Activated T-cell treated with anti-CD3 and anti-CD28 coated beads for 4 hours (primary cell): Measurements from ENCODE around the gene METTL23.

Source experiments
- DNase-seq: peaks from one replicate; pipeline ENCODE4 v3.0.0-alpha.2; 2020

Gene METTL23

DNA sequence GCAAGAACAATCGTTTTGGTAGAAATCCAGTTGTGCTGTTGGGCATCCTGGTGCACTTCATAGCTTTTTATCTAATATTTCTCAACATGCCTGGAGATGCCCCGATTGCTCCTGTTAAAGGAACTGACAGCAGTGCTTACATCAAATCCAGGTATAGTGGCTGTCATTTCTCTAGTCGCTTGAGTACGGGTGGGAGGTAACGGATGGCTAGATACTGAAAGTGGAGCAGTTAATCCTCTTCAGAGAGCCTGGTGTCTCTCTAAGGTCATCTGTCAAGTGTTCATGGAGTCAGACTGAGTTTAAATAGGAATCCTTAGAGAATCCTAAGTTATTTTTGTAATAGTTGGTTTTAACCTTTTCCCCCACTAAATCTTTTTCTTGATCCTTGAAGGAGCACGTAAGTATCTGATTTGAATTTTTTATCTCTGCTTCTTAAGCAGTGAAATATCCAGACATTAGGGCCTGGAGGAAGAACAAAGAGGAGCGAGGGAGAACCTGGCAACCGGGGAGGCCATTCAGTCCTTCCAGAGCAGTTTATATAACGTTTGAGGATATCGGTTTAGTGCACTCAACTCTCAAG, 48.5 kb downstream of the METTL23 start:
- DNase-seq, result no peak

DNA sequence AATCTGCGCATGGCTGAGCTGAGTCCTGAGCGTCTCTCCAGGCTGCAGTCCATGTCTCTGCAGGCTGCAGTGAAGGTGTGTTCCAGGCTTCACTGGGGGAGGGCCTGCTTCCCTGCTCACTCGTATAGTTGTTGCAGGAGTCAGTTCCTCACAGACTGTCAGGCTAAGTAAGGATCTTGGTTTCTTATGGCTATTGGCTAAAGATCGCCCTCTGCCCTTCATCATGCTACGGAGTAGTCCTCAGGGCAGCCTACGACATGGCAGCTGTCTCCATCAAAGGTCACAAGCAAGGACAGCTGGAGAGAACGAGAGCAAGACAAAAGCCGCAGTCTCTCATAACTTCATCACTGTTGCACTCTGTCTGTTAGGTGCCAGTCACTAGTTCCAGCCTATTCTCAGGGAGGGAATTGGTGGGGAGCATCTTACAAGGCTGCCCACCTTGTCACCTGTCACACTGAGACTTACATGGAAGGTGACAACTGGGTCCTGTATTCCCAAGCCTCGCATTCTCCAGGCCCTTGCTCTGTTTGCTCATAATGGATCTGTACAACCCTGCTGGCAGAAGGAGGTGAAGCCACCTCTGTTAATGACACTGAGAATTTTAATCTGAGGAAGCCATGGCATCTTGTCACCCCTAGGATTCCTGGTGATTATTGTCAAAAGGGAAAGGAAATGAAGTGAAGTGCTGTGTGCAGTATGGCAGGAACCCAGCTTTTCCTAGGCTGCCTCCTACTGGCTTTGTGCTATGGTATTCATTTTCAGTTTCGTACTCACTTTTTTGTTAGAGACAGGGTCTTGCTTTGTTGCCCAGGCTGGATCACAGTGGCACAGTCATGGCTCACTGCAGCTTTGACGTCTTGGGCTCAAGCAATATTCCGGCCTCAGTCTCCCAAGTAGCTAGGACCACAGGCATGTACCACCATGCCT, 54.7 kb downstream of the METTL23 start:
- no peak for DNase-seq

DNA sequence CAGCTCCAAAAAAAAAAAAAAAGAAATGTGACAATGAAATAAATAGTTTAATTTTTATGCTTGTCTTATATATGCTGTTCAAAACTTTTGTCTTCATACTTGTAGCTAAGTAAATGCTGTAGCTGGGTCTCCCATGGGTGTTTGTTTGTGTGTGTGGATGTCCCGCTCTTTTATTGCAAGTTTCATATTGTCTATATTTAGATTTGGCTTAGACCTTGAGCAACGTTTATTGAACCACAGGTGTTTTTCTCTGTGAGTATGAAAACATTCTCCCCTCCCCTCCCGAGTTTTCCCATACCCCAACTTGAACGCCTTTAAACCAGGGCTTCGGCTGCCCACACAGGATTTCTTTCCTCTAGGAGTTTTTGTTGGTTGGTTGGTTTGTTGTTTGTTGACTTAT, 56.5 kb downstream of the METTL23 start:
- no peak for DNase-seq
